Measurements from ENCODE around the gene ZNF189. TPM values are rescaled to one million over a fixed set of nuclear protein-coding genes. Genes with fewer than 3 reads are reported as not detected.
A peak's percentile ranks its signal among the peaks of the same experiment; 100 is the strongest.

ZNF189 gene
- polyA plus RNA-seq, 3 donors: 0.72 to 1.8 (median 1.2) TPM

DNA sequence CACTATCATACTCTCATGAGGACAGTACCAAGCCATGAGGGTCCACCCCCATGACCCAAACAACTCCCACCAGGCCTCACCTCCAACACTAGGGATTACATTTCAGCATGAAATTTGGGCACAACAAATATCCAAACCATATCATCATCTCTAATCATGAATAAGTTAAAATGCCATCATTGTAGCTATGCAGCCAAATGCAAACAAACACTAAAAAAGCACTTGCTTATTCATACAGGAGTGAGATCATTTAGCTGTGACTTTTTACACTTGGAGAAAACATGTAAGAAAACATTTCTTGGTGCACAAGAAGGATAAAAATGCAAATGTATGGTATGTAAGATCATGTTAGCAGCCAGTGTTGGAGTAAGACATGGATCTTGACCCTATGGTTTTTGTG, 38.0 kb upstream of the ZNF189 start:
- Histone ChIP-seq H3K79me2 (ENCODE audit: insufficient read depth, low read length) (no peaks in the 10 kb centered on the region), H3K9ac (ENCODE audit: insufficient read depth, low read length, poor library complexity, severe bottlenecking) (no peak overlapping the region), H3K4me2 (replicated peaks; ENCODE audit: extremely low read depth, low read length, poor library complexity, severe bottlenecking) (no peak overlapping the region), H3K4me3 (replicated peaks in 1 of 3; ENCODE audit: low read depth in 2 of 3, low read length in 3 of 3) (no peak overlapping the region), H4K20me1 (ENCODE audit: insufficient read depth, low read length) (no peaks in the 10 kb centered on the region), H3K9me3 (replicated peaks in 1 of 2; ENCODE audit: control insufficient read depth in 1 of 2, insufficient read depth in 1 of 2, low read length in 2 of 2) (no peaks in the 10 kb centered on the region), H3K27ac (ENCODE audit: low read depth in 1 of 2, low read length in 2 of 2) (no peak overlapping the region), H3K36me3 (replicated peaks in 1 of 2; ENCODE audit: control insufficient read depth in 1 of 2, insufficient read depth in 2 of 2, low read length in 2 of 2) (no peaks in the 10 kb centered on the region), H3K4me1 (ENCODE audit: control insufficient read depth in 1 of 2, insufficient read depth in 2 of 2, low read length in 2 of 2) (no peaks in the 10 kb centered on the region), H3K27me3 (ENCODE audit: control insufficient read depth in 2 of 2, insufficient read depth in 2 of 2, low read length in 2 of 2) (no peaks in the 10 kb centered on the region), H2AFZ (ENCODE audit: insufficient read depth, low read depth, low read length, poor library complexity, severe bottlenecking) (no peak overlapping the region)
- TF ChIP-seq, protein P1, sequence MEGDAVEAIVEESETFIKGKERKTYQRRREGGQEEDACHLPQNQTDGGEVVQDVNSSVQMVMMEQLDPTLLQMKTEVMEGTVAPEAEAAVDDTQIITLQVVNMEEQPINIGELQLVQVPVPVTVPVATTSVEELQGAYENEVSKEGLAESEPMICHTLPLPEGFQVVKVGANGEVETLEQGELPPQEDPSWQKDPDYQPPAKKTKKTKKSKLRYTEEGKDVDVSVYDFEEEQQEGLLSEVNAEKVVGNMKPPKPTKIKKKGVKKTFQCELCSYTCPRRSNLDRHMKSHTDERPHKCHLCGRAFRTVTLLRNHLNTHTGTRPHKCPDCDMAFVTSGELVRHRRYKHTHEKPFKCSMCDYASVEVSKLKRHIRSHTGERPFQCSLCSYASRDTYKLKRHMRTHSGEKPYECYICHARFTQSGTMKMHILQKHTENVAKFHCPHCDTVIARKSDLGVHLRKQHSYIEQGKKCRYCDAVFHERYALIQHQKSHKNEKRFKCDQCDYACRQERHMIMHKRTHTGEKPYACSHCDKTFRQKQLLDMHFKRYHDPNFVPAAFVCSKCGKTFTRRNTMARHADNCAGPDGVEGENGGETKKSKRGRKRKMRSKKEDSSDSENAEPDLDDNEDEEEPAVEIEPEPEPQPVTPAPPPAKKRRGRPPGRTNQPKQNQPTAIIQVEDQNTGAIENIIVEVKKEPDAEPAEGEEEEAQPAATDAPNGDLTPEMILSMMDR (IDR thresholded peaks at IDR 0.05): no peak
- Mint-ChIP-seq H3K9me3 (peaks cover 1 to 18% (median 6%) of the 10 kb centered on the region in 7 donors), H3K27me3 (ENCODE audit: low read depth in 3 of 3) (peaks cover 3 to 5% (median 3%) of the 10 kb centered on the region in 3 donors), H3K4me1 (no peaks in the 10 kb centered on the region), H3K27ac (peak overlapping the region in 1 of 7 donors; percentile 16), H3K4me3 (no peak overlapping the region), H3K36me3 (no peaks in the 10 kb centered on the region)
- DNase-seq: no peak
- intact Hi-C loops (cut with micrococcal nuclease): no loop called here

DNA sequence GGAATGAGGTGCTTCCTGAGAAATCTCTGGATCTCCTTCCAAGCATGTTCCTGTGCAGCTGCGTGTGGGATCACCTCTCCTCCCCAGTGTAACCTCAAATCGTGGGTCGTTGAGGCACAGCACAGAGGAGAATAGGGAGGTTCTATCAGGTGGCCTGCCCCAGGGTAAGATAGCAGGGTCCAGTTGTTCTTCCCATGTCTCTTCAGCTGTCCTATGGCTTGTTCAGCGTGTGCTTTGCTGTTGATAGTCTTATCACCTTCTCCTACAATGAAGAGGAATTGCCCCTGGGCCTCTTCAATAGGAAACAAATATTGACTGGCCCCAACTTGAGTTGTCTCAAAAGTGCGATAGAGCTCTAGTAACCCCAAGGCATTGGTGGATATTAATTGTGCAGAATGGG, 36.2 kb upstream of the ZNF189 start:
- intact Hi-C loops (cut with micrococcal nuclease): no loop called here
- Histone ChIP-seq H4K20me1 (ENCODE audit: insufficient read depth, low read length) (no peaks in the 10 kb centered on the region), H3K9me3 (replicated peaks in 1 of 2; ENCODE audit: control insufficient read depth in 1 of 2, insufficient read depth in 1 of 2, low read length in 2 of 2) (no peaks in the 10 kb centered on the region), H3K27ac (ENCODE audit: low read depth in 1 of 2, low read length in 2 of 2) (no peak overlapping the region), H3K27me3 (ENCODE audit: control insufficient read depth in 2 of 2, insufficient read depth in 2 of 2, low read length in 2 of 2) (no peaks in the 10 kb centered on the region), H2AFZ (ENCODE audit: insufficient read depth, low read depth, low read length, poor library complexity, severe bottlenecking) (no peak overlapping the region), H3K4me1 (ENCODE audit: control insufficient read depth in 1 of 2, insufficient read depth in 2 of 2, low read length in 2 of 2) (no peaks in the 10 kb centered on the region), H3K79me2 (ENCODE audit: insufficient read depth, low read length) (no peaks in the 10 kb centered on the region), H3K4me3 (replicated peaks in 1 of 3; ENCODE audit: low read depth in 2 of 3, low read length in 3 of 3) (no peak overlapping the region), H3K9ac (ENCODE audit: insufficient read depth, low read length, poor library complexity, severe bottlenecking) (no peak overlapping the region), H3K36me3 (replicated peaks in 1 of 2; ENCODE audit: control insufficient read depth in 1 of 2, insufficient read depth in 2 of 2, low read length in 2 of 2) (no peaks in the 10 kb centered on the region), H3K4me2 (replicated peaks; ENCODE audit: extremely low read depth, low read length, poor library complexity, severe bottlenecking) (no peak overlapping the region)
- Mint-ChIP-seq H3K4me3 (no peak overlapping the region), H3K4me1 (no peaks in the 10 kb centered on the region), H3K27ac (no peak overlapping the region), H3K27me3 (ENCODE audit: low read depth in 3 of 3) (peaks cover 3 to 5% (median 5%) of the 10 kb centered on the region in 3 donors), H3K36me3 (no peaks in the 10 kb centered on the region), H3K9me3 (peaks cover 0 to 14% (median 4%) of the 10 kb centered on the region in 7 donors)
- WGBS (ENCODE audit: insufficient coverage): 90% methylated on average over 4 of the region's 5 CpGs
- no peak for DNase-seq
- TF ChIP-seq, protein P1 (IDR thresholded peaks at IDR 0.05): no peak

Data from CD14-positive monocyte (primary cell).